CD4-positive, alpha-beta T cell treated with Interleukin-6 at 100 ng/mL for 8 hours (primary cell): ENCODE results near the gene DTD1.

Experiments used
- DNase-seq: peaks from one replicate; pipeline ENCODE4 v3.0.0-alpha.2; 2020; ENCODE audit warnings: mixed read lengths, low spot score

The DTD1 gene

DNA sequence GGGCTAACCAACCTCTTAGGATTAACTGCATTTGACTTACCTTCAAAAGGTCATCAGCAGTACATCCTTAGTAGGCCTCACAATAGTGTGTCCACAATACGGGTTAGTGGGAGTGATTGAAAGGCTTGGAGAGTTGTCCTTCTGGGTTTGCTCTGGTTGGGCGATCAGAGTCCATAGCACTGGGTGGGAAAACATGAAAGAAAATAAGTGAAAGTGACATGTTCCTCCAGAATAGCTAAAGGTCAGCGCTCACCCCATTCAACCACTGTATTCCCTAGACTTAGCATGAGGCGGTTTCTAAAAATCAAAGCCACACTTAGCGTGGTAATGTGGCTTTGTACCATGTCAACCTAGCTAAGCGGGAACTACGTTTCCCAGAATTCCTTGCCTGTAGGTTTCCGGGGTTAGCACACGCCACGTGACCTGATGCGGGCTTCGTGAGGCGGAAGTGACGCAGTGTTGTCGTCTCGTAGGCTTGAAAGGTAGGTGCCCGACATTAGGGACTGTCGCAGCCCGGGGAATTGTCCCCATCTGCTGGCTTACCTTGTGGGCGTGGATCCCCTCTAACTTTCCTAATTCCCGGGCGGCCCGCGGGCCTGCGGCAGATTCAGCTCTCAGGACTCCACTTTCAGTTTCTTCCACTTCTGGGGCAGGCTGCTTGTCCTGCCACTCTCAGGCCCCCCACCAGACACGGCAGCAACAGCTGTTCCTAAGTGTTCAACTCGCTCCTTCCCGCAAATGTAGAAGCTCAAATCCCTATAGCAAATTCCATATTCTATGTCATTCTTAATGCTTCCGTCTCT, 206.0 kb downstream of the DTD1 start:
- peak; percentile 90 for DNase-seq

DNA sequence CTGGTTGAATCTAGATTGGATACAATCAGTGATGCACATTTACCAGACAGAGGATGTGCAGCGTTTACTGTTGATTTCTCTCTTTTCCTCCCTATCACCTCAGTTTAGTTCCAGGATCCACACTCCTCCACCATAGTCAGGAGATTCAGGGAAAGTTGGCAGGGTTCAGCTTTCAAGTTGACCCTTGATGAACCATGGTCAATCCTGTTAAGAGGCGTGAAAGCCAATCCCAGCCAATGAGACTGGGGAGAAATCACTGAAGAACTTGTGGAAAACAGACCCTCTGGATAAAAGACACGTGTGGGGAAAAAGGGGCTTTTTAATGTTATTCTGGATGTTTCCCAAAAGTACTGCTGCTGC, 206.6 kb downstream of the DTD1 start:
- no peak for DNase-seq

GRCh38 chr20:18795366-18795765, 207.5 kb downstream of the DTD1 start:
- DNase-seq: no peak

DNA sequence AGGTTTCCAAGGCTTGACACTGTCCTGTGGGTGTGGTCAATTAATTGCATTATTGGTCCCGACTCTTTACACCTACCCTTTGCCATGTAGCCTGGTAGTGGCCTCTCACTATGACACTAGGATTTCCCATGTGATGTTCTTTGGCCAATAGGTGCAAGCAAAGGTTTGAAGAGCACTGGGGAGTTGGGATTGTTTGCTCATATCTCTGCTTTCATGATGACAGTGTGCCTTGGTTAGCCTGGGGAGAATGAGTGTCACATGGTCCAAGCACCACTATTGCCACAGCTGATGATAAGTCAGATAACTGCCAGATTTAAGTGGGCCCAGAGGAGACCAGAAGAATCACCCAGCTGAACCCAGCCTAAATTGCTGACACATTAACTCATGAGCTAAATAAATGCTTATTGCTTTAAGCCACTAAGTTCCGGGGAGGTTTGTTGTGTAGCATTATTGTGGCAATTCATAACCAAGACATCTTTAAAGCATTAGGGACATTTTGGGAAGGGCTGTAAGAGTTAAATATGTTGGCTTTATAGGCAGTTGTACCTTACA, 208.5 kb downstream of the DTD1 start:
- no peak for DNase-seq

GRCh38 chr20:18801516-18801915, 213.7 kb downstream of the DTD1 start:
- DNase-seq: no peak

GRCh38 chr20:18802012-18802634, 214.3 kb downstream of the DTD1 start:
- DNase-seq: no peak

GRCh38 chr20:18805881-18806280, 218.0 kb downstream of the DTD1 start:
- no peak for DNase-seq

DNA sequence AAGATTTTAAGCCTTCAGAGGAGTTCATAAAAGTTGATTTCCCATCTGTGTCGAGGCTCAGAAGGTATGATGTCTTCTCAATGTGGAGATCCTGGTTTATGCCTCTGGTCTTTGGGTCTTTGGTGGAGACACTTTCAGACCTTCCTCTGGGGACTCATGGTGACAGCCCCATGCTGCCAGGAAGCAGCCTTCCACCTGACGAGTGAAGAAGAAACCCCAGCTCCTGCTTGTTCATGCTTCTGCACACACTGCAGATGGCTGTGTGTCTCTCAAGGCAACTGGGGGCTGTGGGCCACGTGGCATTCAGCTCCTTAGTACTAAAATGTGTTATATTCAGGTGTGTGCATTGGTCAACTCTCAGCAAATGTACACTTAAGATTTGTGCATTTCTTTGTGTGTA, 220.9 kb downstream of the DTD1 start:
- no peak for DNase-seq

DNA sequence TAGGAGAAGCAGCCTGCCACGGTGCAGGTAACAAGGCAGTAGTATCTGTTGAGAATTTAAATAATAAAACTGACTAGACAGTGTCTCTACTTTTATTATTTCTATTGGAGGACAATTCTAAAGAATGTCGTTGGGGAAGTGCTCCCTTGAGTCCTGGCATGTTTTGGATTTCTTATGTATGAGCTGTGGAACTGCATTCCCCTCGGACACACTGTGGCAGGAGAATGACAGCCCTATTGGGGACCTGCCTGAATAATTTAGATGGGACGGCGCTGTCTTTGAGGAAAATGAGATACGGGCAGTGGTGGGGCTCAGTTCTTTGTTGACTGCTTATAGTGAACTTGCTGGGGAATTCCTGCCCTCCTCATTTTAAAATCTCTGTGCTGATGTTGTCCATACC, 223.3 kb downstream of the DTD1 start:
- DNase-seq: no peak

GRCh38 chr20:18811904-18812303, 224.1 kb downstream of the DTD1 start:
- no peak for DNase-seq

GRCh38 chr20:18813483-18813882, 225.6 kb downstream of the DTD1 start, which contains the start of gene SCP2D1:
Gene SCP2D1 (plus strand): TSS chr20:18813783. CDS start chr20:18813816, 33 bp downstream.
- DNase-seq: no peak

DNA sequence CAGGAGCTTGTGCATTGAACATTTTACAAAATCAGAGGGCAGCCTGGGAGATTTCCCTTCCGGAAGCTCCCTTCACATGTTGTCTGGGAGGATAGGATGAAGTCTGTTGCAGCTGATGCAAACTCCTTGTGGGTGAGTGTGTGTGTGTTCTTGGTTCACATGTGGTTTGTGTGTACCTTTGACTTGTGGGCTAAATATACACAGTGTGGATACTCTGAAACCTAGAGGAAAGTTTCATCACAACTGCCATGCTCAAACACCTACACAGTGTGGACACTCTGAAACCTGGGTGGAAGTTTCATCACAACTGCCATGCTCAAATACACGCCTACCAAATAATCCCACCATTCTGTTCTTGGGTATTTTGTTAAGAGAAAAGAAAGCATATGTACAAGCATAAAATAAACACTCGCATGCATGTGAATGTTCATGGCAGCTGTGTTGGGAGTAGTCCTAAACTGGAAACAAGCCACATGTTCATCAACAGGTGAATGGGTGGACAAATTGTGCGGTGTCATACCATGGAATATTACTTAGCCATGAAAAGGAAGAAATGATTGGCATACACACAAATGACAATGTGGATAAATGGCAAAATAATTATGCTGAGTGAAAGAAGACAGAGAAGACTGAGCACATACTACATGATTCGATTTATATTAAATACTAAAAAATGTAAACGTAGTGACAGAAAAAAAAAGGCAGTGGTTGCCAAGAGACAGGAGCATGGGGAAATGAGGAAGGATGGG, 227.5 kb downstream of the DTD1 start:
- no peak for DNase-seq
